DOHH2 (cell line): ENCODE data around the gene LIPG.

Experiments used
- H3F3A ChIP-seq: fragments of 200-600 bp; sonication (generic), shearing (Covaris generic); 2 replicates; pipeline ENCODE4 v1.6.0; 2016; ENCODE audit warnings: antibody characterized with exemption, mild to moderate bottlenecking; ENCODE audit not compliant: control insufficient read depth, insufficient read depth
- H3K27ac ChIP-seq: fragments of 200-600 bp; sonication (generic); 2 replicates; pipeline ENCODE4 v1.5.1; 2014; ENCODE audit warnings: low read depth, mild to moderate bottlenecking, low read length, moderate library complexity
- H3K27me3 ChIP-seq: fragments of 200-600 bp; sonication (generic); 2 replicates; pipeline ENCODE4 v1.6.1; 2014; ENCODE audit warnings: mild to moderate bottlenecking, low read length, mixed read lengths; ENCODE audit not compliant: control insufficient read depth
- H3K36me3 ChIP-seq: fragments of 200-600 bp; sonication (generic); 2 replicates; pipeline ENCODE4 v1.6.1; 2014; ENCODE audit warnings: mild to moderate bottlenecking, low read length, moderate library complexity, mixed read lengths; ENCODE audit not compliant: control insufficient read depth
- H3K4me1 ChIP-seq: fragments of 200-600 bp; sonication (generic); 2 replicates; pipeline ENCODE4 v1.6.1; 2014; ENCODE audit warnings: mild to moderate bottlenecking, low read length, mixed read lengths; ENCODE audit not compliant: control insufficient read depth
- H3K4me2 ChIP-seq: fragments of 200-600 bp; sonication (generic); 2 replicates; pipeline ENCODE4 v1.6.0; 2014; ENCODE audit warnings: mild to moderate bottlenecking, low read length, moderate library complexity
- H3K4me3 ChIP-seq: fragments of 200-600 bp; sonication (generic); 2 replicates; pipeline ENCODE4 v1.5.1; 2014; ENCODE audit warnings: mild to moderate bottlenecking, low read length, mixed read lengths
- H3K79me2 ChIP-seq: fragments of 200-600 bp; sonication (generic); 2 replicates; pipeline ENCODE4 v1.6.1; 2014; ENCODE audit warnings: mild to moderate bottlenecking, low read length, mixed read lengths; ENCODE audit not compliant: control insufficient read depth
- H3K9me2 ChIP-seq: fragments of 200-600 bp; sonication (generic); replicated peaks from 2 replicates; pipeline ENCODE4 v1.6.1; 2014; ENCODE audit warnings: mild to moderate bottlenecking, low read length, mixed read lengths; ENCODE audit not compliant: control insufficient read depth
- H3K9me3 ChIP-seq: fragments of 200-600 bp; sonication (generic); 2 replicates; pipeline ENCODE4 v1.6.1; 2014; ENCODE audit warnings: antibody characterized with exemption, low read length, mixed read lengths; ENCODE audit not compliant: control insufficient read depth, insufficient read depth
- H4K20me1 ChIP-seq: fragments of 200-600 bp; sonication (generic); 2 replicates; pipeline ENCODE4 v1.6.0; 2014; ENCODE audit warnings: low read depth, mild to moderate bottlenecking, antibody characterized with exemption, low read length, moderate library complexity; ENCODE audit not compliant: control insufficient read depth, insufficient read depth
- EZH2phosphoT487 ChIP-seq: fragments of 200-600 bp; sonication (generic); IDR thresholded peaks from 2 replicates; pipeline ENCODE4 v1.6.1; 2017; ENCODE audit warnings: borderline replicate concordance, mild to moderate bottlenecking, antibody characterized with exemption, low read length, moderate library complexity, mixed read lengths
- TF ChIP-seq, protein P1 (sequence below): fragments of 200-600 bp; sonication (generic); IDR thresholded peaks from one replicate; pipeline ENCODE4 v1.5.1; 2014; ENCODE audit warnings: antibody characterized with exemption, mild to moderate bottlenecking, low read depth, low read length; ENCODE audit not compliant: poor library complexity, severe bottlenecking

LIPG gene

DNA sequence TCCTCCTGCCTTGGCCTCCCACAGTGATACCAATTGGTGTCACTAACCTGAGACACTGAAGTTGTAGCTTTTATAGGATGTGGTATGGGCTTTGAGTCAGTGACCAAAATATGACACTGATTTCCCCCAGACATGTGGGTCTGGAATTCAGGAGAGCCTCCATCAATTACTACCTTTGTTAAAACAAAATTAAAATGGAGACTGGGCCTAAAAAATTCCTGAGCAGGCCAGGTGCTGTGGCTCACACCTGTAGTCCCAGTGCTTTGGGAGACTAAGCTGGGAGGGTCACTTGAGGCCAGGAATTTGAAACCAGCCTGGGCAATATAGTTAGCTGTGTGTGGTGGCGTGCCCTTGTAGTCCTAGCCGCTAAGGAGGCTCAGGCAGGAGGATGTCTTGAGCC lies 36.9 kb upstream of the LIPG start:
- Histone ChIP-seq H3K27me3 (peaks cover 8% of the 10 kb centered on the region; the same call in 1 of the 2 replicates), H3K9me3 (no peaks in the 10 kb centered on the region), H3K4me1 (no peaks in the 10 kb centered on the region), H3K36me3 (no peaks in the 10 kb centered on the region), H3K9me2 (no peaks in the 10 kb centered on the region), H3K4me2 (no peak overlapping the region), H3K27ac (no peak overlapping the region), H4K20me1 (no peaks in the 10 kb centered on the region), H3K4me3 (no peak overlapping the region), H3K79me2 (no peaks in the 10 kb centered on the region), H3F3A (no peaks in the 10 kb centered on the region)
- TF ChIP-seq EZH2phosphoT487: no peak
- TF ChIP-seq, protein P1, sequence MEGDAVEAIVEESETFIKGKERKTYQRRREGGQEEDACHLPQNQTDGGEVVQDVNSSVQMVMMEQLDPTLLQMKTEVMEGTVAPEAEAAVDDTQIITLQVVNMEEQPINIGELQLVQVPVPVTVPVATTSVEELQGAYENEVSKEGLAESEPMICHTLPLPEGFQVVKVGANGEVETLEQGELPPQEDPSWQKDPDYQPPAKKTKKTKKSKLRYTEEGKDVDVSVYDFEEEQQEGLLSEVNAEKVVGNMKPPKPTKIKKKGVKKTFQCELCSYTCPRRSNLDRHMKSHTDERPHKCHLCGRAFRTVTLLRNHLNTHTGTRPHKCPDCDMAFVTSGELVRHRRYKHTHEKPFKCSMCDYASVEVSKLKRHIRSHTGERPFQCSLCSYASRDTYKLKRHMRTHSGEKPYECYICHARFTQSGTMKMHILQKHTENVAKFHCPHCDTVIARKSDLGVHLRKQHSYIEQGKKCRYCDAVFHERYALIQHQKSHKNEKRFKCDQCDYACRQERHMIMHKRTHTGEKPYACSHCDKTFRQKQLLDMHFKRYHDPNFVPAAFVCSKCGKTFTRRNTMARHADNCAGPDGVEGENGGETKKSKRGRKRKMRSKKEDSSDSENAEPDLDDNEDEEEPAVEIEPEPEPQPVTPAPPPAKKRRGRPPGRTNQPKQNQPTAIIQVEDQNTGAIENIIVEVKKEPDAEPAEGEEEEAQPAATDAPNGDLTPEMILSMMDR: no peak

DNA sequence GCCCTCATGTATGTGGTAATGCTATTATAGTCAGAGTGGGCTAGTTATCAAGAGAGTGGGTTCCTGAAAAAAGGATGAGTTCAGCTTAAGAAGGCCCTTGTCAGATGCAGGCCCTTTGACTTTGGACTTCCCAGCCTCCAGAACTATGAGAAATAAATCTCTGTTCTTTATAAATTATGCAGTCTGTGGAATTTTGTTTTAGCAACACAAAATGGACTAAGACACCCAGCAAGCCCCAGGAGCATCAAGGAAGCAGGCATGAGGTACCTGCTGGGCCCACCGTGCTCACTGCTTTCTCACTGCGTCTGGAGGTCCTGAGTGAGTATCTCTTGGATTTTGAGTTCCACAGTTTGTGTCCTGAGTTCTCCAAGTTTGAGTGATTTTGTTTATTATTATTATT lies 35.9 kb upstream of the LIPG start:
- Histone ChIP-seq H3K4me1 (no peaks in the 10 kb centered on the region), H3K9me2 (no peaks in the 10 kb centered on the region), H4K20me1 (no peaks in the 10 kb centered on the region), H3K36me3 (no peaks in the 10 kb centered on the region), H3K4me2 (no peak overlapping the region), H3K9me3 (no peaks in the 10 kb centered on the region), H3K27ac (no peak overlapping the region), H3F3A (no peaks in the 10 kb centered on the region), H3K4me3 (no peak overlapping the region), H3K79me2 (no peaks in the 10 kb centered on the region), H3K27me3 (peaks cover 9% of the 10 kb centered on the region; the same call in 1 of the 2 replicates)
- no peak for TF ChIP-seq EZH2phosphoT487
- TF ChIP-seq, protein P1: no peak

DNA sequence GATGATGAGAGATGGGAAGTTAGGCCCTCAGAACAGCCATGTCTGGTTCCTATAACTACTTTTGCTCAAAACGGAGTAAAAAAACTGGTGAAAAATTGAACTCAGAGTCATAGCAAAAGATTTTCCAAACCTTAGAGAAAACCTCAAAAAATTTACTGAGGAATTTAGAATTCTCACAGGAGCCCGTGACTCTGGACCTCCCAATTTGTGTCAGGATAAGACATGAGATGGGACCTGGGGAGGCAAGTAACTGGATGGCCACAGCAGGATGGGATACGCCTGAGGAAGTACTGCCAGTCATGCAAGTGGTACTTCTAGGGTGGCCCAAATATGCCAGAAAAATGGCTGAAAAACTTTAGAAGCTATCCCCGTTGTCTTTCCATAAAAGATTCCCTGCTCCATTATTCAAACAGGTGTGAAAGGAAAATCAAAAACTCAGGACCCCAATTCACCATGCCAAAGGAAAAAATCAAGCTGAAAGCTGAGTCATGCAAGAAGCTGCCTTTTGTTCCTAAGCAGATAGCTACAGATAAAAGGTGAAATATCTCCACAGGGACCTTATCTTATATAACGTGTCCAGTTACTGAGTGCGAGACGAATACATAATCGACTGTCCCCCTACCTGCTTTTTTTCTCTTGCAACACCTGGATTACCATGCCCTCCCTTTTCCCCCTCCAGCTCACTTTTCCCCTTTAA lies 34.1 kb upstream of the LIPG start:
- no peak overlapping the region for H3K27ac ChIP-seq

More for the DNA sequence above, 34.1 kb upstream of the LIPG start:
- no peaks in the 10 kb centered on the region for H3K79me2 ChIP-seq
- H4K20me1 ChIP-seq: no peaks in the 10 kb centered on the region
- H3K4me2 ChIP-seq: no peak overlapping the region
- H3K4me3 ChIP-seq: no peak overlapping the region
- no peaks in the 10 kb centered on the region for H3F3A ChIP-seq
- TF ChIP-seq, protein P1: no peak
- no peak for TF ChIP-seq EZH2phosphoT487
- no peaks in the 10 kb centered on the region for H3K9me3 ChIP-seq
- H3K4me1 ChIP-seq: no peaks in the 10 kb centered on the region
- H3K9me2 ChIP-seq: no peaks in the 10 kb centered on the region
- no peaks in the 10 kb centered on the region for H3K36me3 ChIP-seq
- H3K27me3 ChIP-seq: peaks cover 9% of the 10 kb centered on the region; the same call in 1 of the 2 replicates
